ENCODE data around the gene ELAVL1. TPM values are rescaled to one million over a fixed set of nuclear protein-coding genes. Genes with fewer than 3 reads are reported as not detected.

The ELAVL1 gene
- total and polyA plus RNA-seq, 10 donors = 13.5 to 66.7 (median 29.9) TPM

GRCh38 chr19:7933828-7934725, 71.4 kb downstream of the ELAVL1 start:
- 80 to 89% (median 85%) methylated on average over 45 to 55 of the region's 55 CpGs for WGBS, 5 donors
- H3K4me1 ChIP-seq = peaks cover 0 to 67% (median 34%) of the 10 kb centered on the region in 6 donors
- intact Hi-C loops (cut with DNase I; ENCODE audit: low total_unique reads) = no loop called here
- H3K4me3 ChIP-seq = peak overlapping the region in 6 of 8 donors; percentile 0 to 56 (median 2)
- no peak for DNase-seq
- H3K9me3 ChIP-seq = no peaks in the 10 kb centered on the region
- peak overlapping the region; percentile 32 to 85 (median 78) for H3K27ac ChIP-seq
- H3K27me3 ChIP-seq (replicated peaks in 1 of 7) = no peaks in the 10 kb centered on the region
- TF ChIP-seq CTCF (IDR thresholded peaks at IDR 0.05 in 8 of 11, conservative IDR thresholded peaks at IDR 0.05 in 3 of 11) (peak in 1 of 11 experiments; percentile 19), POLR2AphosphoS5 (IDR thresholded peaks at IDR 0.05) (peak in 2 of 3 donors; percentile 51 to 54), POLR2A (IDR thresholded peaks at IDR 0.05) (no peak)
- H3K36me3 ChIP-seq = peaks cover 4 to 100% (median 81%) of the 10 kb centered on the region in 6 donors

- TF ChIP-seq CTCF (IDR thresholded peaks at IDR 0.05 in 8 of 11, conservative IDR thresholded peaks at IDR 0.05 in 3 of 11) (peak in 9 of 11 experiments; percentile 4 to 58 (median 39)), POLR2A (IDR thresholded peaks at IDR 0.05) (no peak)
- Histone ChIP-seq H3K9me3 (no peaks in the 10 kb centered on the region), H3K36me3 (peaks cover 4 to 95% (median 79%) of the 10 kb centered on the region in 6 donors), H3K27me3 (replicated peaks in 1 of 7) (no peaks in the 10 kb centered on the region), H3K4me1 (peaks cover 0 to 64% (median 37%) of the 10 kb centered on the region in 6 donors), H3K4me3 (peak overlapping the region in 6 of 8 donors; percentile 0 to 56 (median 2)), H3K27ac (peak overlapping the region; percentile 32 to 85 (median 78))
- no peak for DNase-seq
- intact Hi-C loops (cut with DNase I; ENCODE audit: low total_unique reads) = no loop called here
- 78 to 83% (median 80%) methylated on average over 8 to 14 of the region's 14 CpGs for WGBS, 5 donors
These were observed 72.0 kb downstream of the ELAVL1 start for GRCh38 chr19:7933411-7933810.

GRCh38 chr19:7932930-7933300, 72.5 kb downstream of the ELAVL1 start:
- Histone ChIP-seq H3K36me3 (peaks cover 4 to 90% (median 76%) of the 10 kb centered on the region in 6 donors), H3K9me3 (no peaks in the 10 kb centered on the region), H3K27ac (peak overlapping the region in 7 of 8 donors; percentile 42 to 85 (median 79)), H3K4me1 (peaks cover 0 to 67% (median 39%) of the 10 kb centered on the region in 6 donors), H3K27me3 (replicated peaks in 1 of 7) (no peaks in the 10 kb centered on the region), H3K4me3 (peak overlapping the region in 4 of 8 donors; percentile 0 to 56 (median 6))
- intact Hi-C loops (cut with DNase I; ENCODE audit: low total_unique reads) = no loop called here
- DNase-seq = no peak
- no peak for TF ChIP-seq POLR2AphosphoS5 (IDR thresholded peaks at IDR 0.05)
- TF ChIP-seq CTCF (IDR thresholded peaks at IDR 0.05 in 8 of 11, conservative IDR thresholded peaks at IDR 0.05 in 3 of 11) = no peak
- TF ChIP-seq POLR2A (IDR thresholded peaks at IDR 0.05) = no peak
- WGBS, 5 donors = 80 to 97% (median 89%) methylated on average over 6 to 10 of the region's 10 CpGs
